HEK293T (cell line): ENCODE measurements around the gene SMARCD1.

ENCODE experiments used
- BHLHE40 ChIP-seq: fragments of 450-650 bp; IDR thresholded peaks from 2 replicates; pipeline ENCODE4 v1.6.1; 2016; ENCODE audit warnings: mild to moderate bottlenecking, moderate library complexity, borderline replicate concordance
- FOXA1 ChIP-seq: fragments of 450-650 bp; IDR thresholded peaks from 2 replicates; pipeline ENCODE4 v1.6.1; 2016; ENCODE audit warnings: mild to moderate bottlenecking
- FOXK2 ChIP-seq: fragments of 450-650 bp; IDR thresholded peaks from 2 replicates; pipeline ENCODE4 v1.6.1; 2016; ENCODE audit warnings: mild to moderate bottlenecking
- SP1 ChIP-seq: fragments of 450-650 bp; IDR thresholded peaks from 2 replicates; pipeline ENCODE4 v1.6.1; 2017
- SUZ12 ChIP-seq: fragments of 450-650 bp; IDR thresholded peaks from 2 replicates; pipeline ENCODE4 v1.6.1; 2016; ENCODE audit warnings: mild to moderate bottlenecking
- TF ChIP-seq, protein P1 (sequence below): fragments of 450-650 bp; IDR thresholded peaks from 2 replicates; pipeline ENCODE4 v1.6.1; 2016

DNA sequence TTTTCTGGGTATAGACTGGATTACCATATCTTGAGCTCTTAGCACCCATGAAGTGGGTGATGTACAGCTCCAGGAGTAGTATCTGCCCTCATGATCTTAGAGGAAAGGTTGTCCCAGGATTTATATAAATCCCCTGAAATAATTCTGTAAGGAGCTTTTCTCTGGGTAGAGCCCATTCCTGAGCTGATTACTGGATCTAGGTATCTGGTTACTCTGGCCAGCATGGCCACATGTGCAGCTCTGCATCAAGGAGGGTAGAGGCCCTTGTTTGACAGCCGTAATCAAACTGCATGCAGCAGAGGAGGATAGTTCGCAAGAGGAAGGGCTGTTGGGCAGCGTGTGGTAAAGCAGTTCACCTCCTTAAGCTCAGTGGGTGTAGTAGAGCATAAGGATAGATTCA lies 35.4 kb downstream of the SMARCD1 start:
- TF ChIP-seq FOXK2, result no peak
- no peak for TF ChIP-seq SP1
- TF ChIP-seq SUZ12, result no peak
- no peak for TF ChIP-seq FOXA1
- no peak for TF ChIP-seq BHLHE40
- TF ChIP-seq, protein P1, sequence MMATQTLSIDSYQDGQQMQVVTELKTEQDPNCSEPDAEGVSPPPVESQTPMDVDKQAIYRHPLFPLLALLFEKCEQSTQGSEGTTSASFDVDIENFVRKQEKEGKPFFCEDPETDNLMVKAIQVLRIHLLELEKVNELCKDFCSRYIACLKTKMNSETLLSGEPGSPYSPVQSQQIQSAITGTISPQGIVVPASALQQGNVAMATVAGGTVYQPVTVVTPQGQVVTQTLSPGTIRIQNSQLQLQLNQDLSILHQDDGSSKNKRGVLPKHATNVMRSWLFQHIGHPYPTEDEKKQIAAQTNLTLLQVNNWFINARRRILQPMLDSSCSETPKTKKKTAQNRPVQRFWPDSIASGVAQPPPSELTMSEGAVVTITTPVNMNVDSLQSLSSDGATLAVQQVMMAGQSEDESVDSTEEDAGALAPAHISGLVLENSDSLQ, result no peak
